Karpas-422 (cell line): ENCODE results near the gene SLFN12. TPM values are rescaled to one million over a fixed set of nuclear protein-coding genes. Genes with fewer than 3 reads are reported as not detected.

ENCODE experiments used
- DNase-seq: peaks from one replicate; pipeline ENCODE4 v3.0.0-alpha.2; 2015
- H2AFZ ChIP-seq: fragments of 200-600 bp; sonication (generic); 2 replicates; pipeline ENCODE4 v1.6.1; 2014; ENCODE audit warnings: antibody characterized with exemption, low read length, mixed read lengths
- H3K27ac ChIP-seq: fragments of 200-600 bp; sonication (generic); 2 replicates; pipeline ENCODE4 v1.5.1; 2014; ENCODE audit warnings: mild to moderate bottlenecking, low read length, moderate library complexity
- H3K27me3 ChIP-seq: fragments of 200-600 bp; sonication (generic); 2 replicates; pipeline ENCODE4 v1.6.1; 2014; ENCODE audit warnings: low read length, mixed read lengths
- H3K36me3 ChIP-seq: fragments of 200-600 bp; sonication (generic); 2 replicates; pipeline ENCODE4 v1.6.1; 2014; ENCODE audit warnings: low read length, mixed read lengths; ENCODE audit not compliant: insufficient read depth
- H3K4me1 ChIP-seq: fragments of 200-600 bp; sonication (generic); 2 replicates; pipeline ENCODE4 v1.6.1; 2014; ENCODE audit warnings: mild to moderate bottlenecking, low read length, mixed read lengths
- H3K4me2 ChIP-seq: fragments of 200-600 bp; sonication (generic); 2 replicates; pipeline ENCODE4 v1.6.1; 2014; ENCODE audit warnings: low read length, low read depth, mild to moderate bottlenecking; ENCODE audit not compliant: poor library complexity, severe bottlenecking
- H3K4me3 ChIP-seq: fragments of 200-600 bp; sonication (generic); 2 replicates; pipeline ENCODE4 v1.5.1; 2014; ENCODE audit warnings: mild to moderate bottlenecking, antibody characterized with exemption, low read length, mixed read lengths
- H3K79me2 ChIP-seq: fragments of 200-600 bp; sonication (generic); 2 replicates; pipeline ENCODE4 v1.6.1; 2014; ENCODE audit warnings: mild to moderate bottlenecking, low read length, mixed read lengths
- H3K9ac ChIP-seq: fragments of 200-600 bp; sonication (generic); 2 replicates; pipeline ENCODE4 v1.6.0; 2014; ENCODE audit warnings: low read length
- H3K9me2 ChIP-seq: fragments of 200-600 bp; sonication (generic), shearing (Covaris generic); replicated peaks from 2 replicates; pipeline ENCODE4 v1.6.0; 2014; ENCODE audit warnings: mild to moderate bottlenecking, low read length, moderate library complexity; ENCODE audit not compliant: insufficient read depth
- H3K9me3 ChIP-seq: fragments of 300-700, 200-600 bp; sonication (generic); 2 replicates; pipeline ENCODE4 v1.6.1; 2014; ENCODE audit warnings: low read length, mixed read lengths
- H4K20me1 ChIP-seq: fragments of 200-600 bp; sonication (generic); 2 replicates; pipeline ENCODE4 v1.6.1; 2014; ENCODE audit warnings: mild to moderate bottlenecking, antibody characterized with exemption, low read length, low read depth; ENCODE audit not compliant: insufficient read depth
- total RNA-seq: library from RNA; depleted of rRNA; stranded (reverse); fragments of >200 nt; shearing (Covaris generic); gene quantifications from 2 replicates; pipeline ENCODE4 v1.2.3, GENCODE V29; 2014; ENCODE audit warnings: low replicate concordance

The SLFN12 gene
- total RNA-seq, 1 experiment from 2014 or later: not detected

GRCh38 chr17:35373984-35374765 lies 58.1 kb downstream of the SLFN12 start:
- Histone ChIP-seq H3K4me3 (peak overlapping the region; percentile 48; the same call in 1 of the 2 replicates), H3K9ac (peak overlapping the region; percentile 41), H3K9me2 (no peaks in the 10 kb centered on the region), H3K4me2 (peak overlapping the region; percentile 71), H3K9me3 (no peaks in the 10 kb centered on the region), H3K4me1 (peaks cover 13% of the 10 kb centered on the region), H3K79me2 (no peaks in the 10 kb centered on the region), H3K27me3 (0 out of 2 replicates have a peak, but pooled peaks cover 3% of the 10 kb centered on the region), H4K20me1 (no peaks in the 10 kb centered on the region), H3K27ac (no peak overlapping the region), H2AFZ (peak overlapping the region; percentile 50; the same call in 1 of the 2 replicates), H3K36me3 (no peaks in the 10 kb centered on the region)
- no peak for DNase-seq

GRCh38 chr17:35373534-35373983 lies 58.7 kb downstream of the SLFN12 start, which contains the start of gene SLFN11:
TSS of gene SLFN11 (minus strand) at chr17:35373621. CDS start at chr17:35363807, 9,814 bp downstream.
- 0 out of 2 replicates have a peak, but pooled peaks cover 3% of the 10 kb centered on the region for H3K27me3 ChIP-seq
- no peaks in the 10 kb centered on the region for H3K9me2 ChIP-seq
- no peaks in the 10 kb centered on the region for H3K36me3 ChIP-seq
- H4K20me1 ChIP-seq: no peaks in the 10 kb centered on the region
- H2AFZ ChIP-seq: peak within 1 kb of the TSS; percentile 50; the same call in 1 of the 2 replicates
- H3K9me3 ChIP-seq: no peaks in the 10 kb centered on the region
- peaks cover 13% of the 10 kb centered on the region for H3K4me1 ChIP-seq
- peak within 1 kb of the TSS; percentile 71 for H3K4me2 ChIP-seq
- H3K4me3 ChIP-seq: peak within 1 kb of the TSS; percentile 48; the same call in 1 of the 2 replicates
- no peaks in the 10 kb centered on the region for H3K79me2 ChIP-seq
- H3K9ac ChIP-seq: peak within 1 kb of the TSS; percentile 41
- no peak for DNase-seq
- H3K27ac ChIP-seq: no peak within 1 kb of the TSS

- Histone ChIP-seq H4K20me1 (no peaks in the 10 kb centered on the region), H3K9ac (no peak overlapping the region), H3K9me3 (no peaks in the 10 kb centered on the region), H2AFZ (no peak overlapping the region), H3K4me1 (peaks cover 18% of the 10 kb centered on the region), H3K4me3 (no peak overlapping the region), H3K27me3 (0 out of 2 replicates have a peak, but pooled peaks cover 3% of the 10 kb centered on the region), H3K79me2 (no peaks in the 10 kb centered on the region), H3K36me3 (no peaks in the 10 kb centered on the region), H3K9me2 (no peaks in the 10 kb centered on the region), H3K27ac (no peak overlapping the region), H3K4me2 (peak overlapping the region; percentile 71)
- no peak for DNase-seq
Observed at GRCh38 chr17:35372846-35373533, 59.3 kb downstream of the SLFN12 start.

- H3K79me2 ChIP-seq: no peaks in the 10 kb centered on the region
- no peak overlapping the region for H2AFZ ChIP-seq
- no peaks in the 10 kb centered on the region for H3K36me3 ChIP-seq
- no peak overlapping the region for H3K27ac ChIP-seq
- H3K9me3 ChIP-seq: no peaks in the 10 kb centered on the region
- H3K27me3 ChIP-seq: 0 out of 2 replicates have a peak, but pooled peaks cover 3% of the 10 kb centered on the region
- no peaks in the 10 kb centered on the region for H4K20me1 ChIP-seq
- H3K9me2 ChIP-seq: no peaks in the 10 kb centered on the region
- H3K9ac ChIP-seq: no peak overlapping the region
- H3K4me3 ChIP-seq: no peak overlapping the region
- no peak overlapping the region for H3K4me2 ChIP-seq
- H3K4me1 ChIP-seq: peaks cover 24% of the 10 kb centered on the region
- DNase-seq: no peak
Observed at GRCh38 chr17:35371934-35372333, 60.4 kb downstream of the SLFN12 start.

GRCh38 chr17:35368081-35368830 lies 64.0 kb downstream of the SLFN12 start:
- H3K9me3 ChIP-seq: no peaks in the 10 kb centered on the region
- no peaks in the 10 kb centered on the region for H3K36me3 ChIP-seq
- no peaks in the 10 kb centered on the region for H3K79me2 ChIP-seq
- H3K27me3 ChIP-seq: no peaks in the 10 kb centered on the region
- H3K9me2 ChIP-seq: no peaks in the 10 kb centered on the region
- H3K9ac ChIP-seq: no peak overlapping the region
- no peak overlapping the region for H3K27ac ChIP-seq
- H3K4me2 ChIP-seq: peak overlapping the region; percentile 29
- H2AFZ ChIP-seq: peak overlapping the region; percentile 33; the same call in 1 of the 2 replicates
- DNase-seq: peak; percentile 82
- peaks cover 11% of the 10 kb centered on the region for H3K4me1 ChIP-seq
- H4K20me1 ChIP-seq: no peaks in the 10 kb centered on the region
- H3K4me3 ChIP-seq: no peak overlapping the region

GRCh38 chr17:35361027-35361426 lies 71.3 kb downstream of the SLFN12 start:
- Histone ChIP-seq H3K9me2 (no peaks in the 10 kb centered on the region), H3K27ac (no peak overlapping the region), H3K36me3 (no peaks in the 10 kb centered on the region), H3K4me1 (no peaks in the 10 kb centered on the region), H3K9me3 (no peaks in the 10 kb centered on the region), H3K9ac (no peak overlapping the region), H3K4me2 (no peak overlapping the region), H2AFZ (no peak overlapping the region), H3K4me3 (no peak overlapping the region), H3K27me3 (no peaks in the 10 kb centered on the region), H3K79me2 (no peaks in the 10 kb centered on the region), H4K20me1 (no peaks in the 10 kb centered on the region)
- no peak for DNase-seq
